HG03103 (cell line): ENCODE data around the gene XPO5.

Source experiments
- ATAC-seq: cut with Tn5 transposase; IDR thresholded peaks from one replicate; pipeline ENCODE4 v1.9.1; 2021; ENCODE audit warnings: low read depth; ENCODE audit not compliant: unreplicated experiment

Gene XPO5

GRCh38 chr6:43476746-43477145 lies 99.1 kb downstream of the XPO5 start:
- no peak for ATAC-seq

GRCh38 chr6:43475516-43475915 lies 100.3 kb downstream of the XPO5 start:
- no peak for ATAC-seq

GRCh38 chr6:43472515-43472914 lies 103.3 kb downstream of the XPO5 start:
- ATAC-seq, result no peak
